ENCODE measurements around the gene RECQL. TPM values are rescaled to one million over a fixed set of nuclear protein-coding genes. Genes with fewer than 3 reads are reported as not detected.

Gene RECQL
- total RNA-seq, 2 donors from 2014 or later, result 15.7 to 15.8 TPM

- Histone ChIP-seq H3K27ac (no peak overlapping the region), H3K9me3 (no peaks in the 10 kb centered on the region), H3K36me3 (no peaks in the 10 kb centered on the region), H3K4me1 (no peaks in the 10 kb centered on the region), H3K27me3 (no peaks in the 10 kb centered on the region), H3K4me3 (no peak overlapping the region), H3K9ac (ENCODE audit: low read depth in 2 of 2, low read length in 2 of 2) (no peak overlapping the region)
- no peak for DNase-seq
- no peak for TF ChIP-seq CTCF (IDR thresholded peaks at IDR 0.05)
- intact Hi-C loops (cut with DNase I), result no loop called here
These were observed 15.4 kb downstream of the RECQL start for GRCh38 chr12:21485998-21486397.

- H3K27me3 ChIP-seq, result no peaks in the 10 kb centered on the region
- no peak overlapping the region for H3K9ac ChIP-seq (ENCODE audit: low read depth in 2 of 2, low read length in 2 of 2)
- no peaks in the 10 kb centered on the region for H3K9me3 ChIP-seq
- no peak overlapping the region for H3K27ac ChIP-seq
- no peak for TF ChIP-seq CTCF (IDR thresholded peaks at IDR 0.05)
- no peaks in the 10 kb centered on the region for H3K36me3 ChIP-seq
- H3K4me3 ChIP-seq, result no peak overlapping the region
- H3K4me1 ChIP-seq, result no peaks in the 10 kb centered on the region
- no peak for DNase-seq
- intact Hi-C loops (cut with DNase I), result no loop called here
These were observed 17.9 kb downstream of the RECQL start for GRCh38 chr12:21483531-21483930.

- no peaks in the 10 kb centered on the region for H3K36me3 ChIP-seq
- no peak for TF ChIP-seq CTCF (IDR thresholded peaks at IDR 0.05)
- no peak overlapping the region for H3K9ac ChIP-seq (ENCODE audit: low read depth in 2 of 2, low read length in 2 of 2)
- H3K27me3 ChIP-seq, result no peaks in the 10 kb centered on the region
- H3K27ac ChIP-seq, result no peak overlapping the region
- no peaks in the 10 kb centered on the region for H3K9me3 ChIP-seq
- no peak overlapping the region for H3K4me3 ChIP-seq
- no peak for DNase-seq
- H3K4me1 ChIP-seq, result no peaks in the 10 kb centered on the region
- intact Hi-C loops (cut with DNase I), result no loop called here
These were observed 22.5 kb downstream of the RECQL start for GRCh38 chr12:21478756-21479455.

GRCh38 chr12:21476949-21477348 is 24.5 kb downstream of the RECQL start:
- Histone ChIP-seq H3K4me1 (no peaks in the 10 kb centered on the region), H3K36me3 (no peaks in the 10 kb centered on the region), H3K9ac (ENCODE audit: low read depth in 2 of 2, low read length in 2 of 2) (no peak overlapping the region), H3K4me3 (no peak overlapping the region), H3K27ac (no peak overlapping the region), H3K27me3 (no peaks in the 10 kb centered on the region), H3K9me3 (no peaks in the 10 kb centered on the region)
- no peak for DNase-seq
- intact Hi-C loops (cut with DNase I), result no loop called here
- no peak for TF ChIP-seq CTCF (IDR thresholded peaks at IDR 0.05)

- no peaks in the 10 kb centered on the region for H3K4me1 ChIP-seq
- H3K27ac ChIP-seq, result no peak overlapping the region
- no peak overlapping the region for H3K4me3 ChIP-seq
- no peak for TF ChIP-seq CTCF (IDR thresholded peaks at IDR 0.05)
- H3K27me3 ChIP-seq, result no peaks in the 10 kb centered on the region
- H3K9ac ChIP-seq (ENCODE audit: low read depth in 2 of 2, low read length in 2 of 2), result no peak overlapping the region
- intact Hi-C loops (cut with DNase I), result no loop called here
- no peaks in the 10 kb centered on the region for H3K9me3 ChIP-seq
- no peak for DNase-seq
- no peaks in the 10 kb centered on the region for H3K36me3 ChIP-seq
These were observed 25.9 kb downstream of the RECQL start for GRCh38 chr12:21475552-21475951.
